Sigmoid colon (tissue), 7 donors: ENCODE results near the gene SHC3. TPM values are rescaled to one million over a fixed set of nuclear protein-coding genes. Genes with fewer than 3 reads are reported as not detected.
A peak's percentile ranks its signal among the peaks of the same experiment; 100 is the strongest.

ENCODE experiments used
- DNase-seq: peaks from one replicate; pipeline ENCODE4 v3.0.0-alpha.2; 2019
- H3K27ac ChIP-seq, 4 donors: fragments of 200-600 bp; sonication (generic); one replicate each; pipeline ENCODE4 v1.5.1; 2016 to 2019; ENCODE audit warnings: mild to moderate bottlenecking in 1 of 4
- H3K27me3 ChIP-seq, 3 donors: fragments of 200-600 bp; sonication (generic); one replicate each; pipeline ENCODE4 v1.5.1; 2019; ENCODE audit warnings: mild to moderate bottlenecking in 1 of 3
- H3K36me3 ChIP-seq, 4 donors: fragments of 200-600 bp; sonication (generic); one replicate each; pipeline ENCODE4 v1.5.1; 2016 to 2019
- H3K4me1 ChIP-seq, 4 donors: fragments of 200-600 bp; sonication (generic); one replicate each; pipeline ENCODE4 v1.5.1; 2017 to 2019
- H3K4me3 ChIP-seq, 4 donors: fragments of 200-600 bp; sonication (generic); one replicate each; pipeline ENCODE4 v1.5.1; 2017 to 2019; ENCODE audit warnings: mild to moderate bottlenecking in 2 of 4, moderate library complexity in 1 of 4
- H3K9me3 ChIP-seq, 4 donors: fragments of 200-600 bp in 3 of 4; sonication (generic) in 3 of 4; one replicate each; pipeline versions ENCODE4 v1.5.1 to v1.6.1; 2013 to 2019
- CTCF ChIP-seq, 4 experiments: fragments of 450-650 bp in 3 of 4; fragments of 200-600 bp in 1 of 4; IDR thresholded peaks; one replicate each; pipeline ENCODE4 v1.5.1; 2016 to 2019; ENCODE audit warnings: antibody characterized with exemption in 4 of 4, mild to moderate bottlenecking in 3 of 4, moderate library complexity in 2 of 4
- EP300 ChIP-seq, 4 donors: sonication (generic); formaldehyde crosslinking; IDR thresholded peaks; one replicate each; pipeline ENCODE4 v1.6.1; 2017; ENCODE audit warnings: antibody characterized with exemption in 4 of 4
- POLR2A ChIP-seq, 2 donors: fragments of 450-650 bp; IDR thresholded peaks; one replicate each; pipeline ENCODE4 v1.6.1; 2016; ENCODE audit warnings: antibody characterized with exemption in 2 of 2, mild to moderate bottlenecking in 2 of 2, moderate library complexity in 2 of 2
- POLR2AphosphoS5 ChIP-seq, 4 donors: sonication (generic); formaldehyde crosslinking; IDR thresholded peaks; one replicate each; pipeline ENCODE4 v1.6.1; 2017; ENCODE audit warnings: antibody characterized with exemption in 4 of 4
- whole genome bisulfite sequencing, 2 donors: extraction: QIAGEN DNeasy Blood & Tissue Kit; methylation state at CpG; one replicate each; pipeline ENCODE4 v1.1.7; 2013; 5-methylcytosine and 5-hydroxymethylcytosine counted together
- intact Hi-C: fragments of 100-400 bp; cut with DNase I; formaldehyde crosslinking; loops from one replicate; pipeline ENCODE4 v1.15.1; 2023
- polyA plus RNA-seq, 3 donors: library from polyadenylated mRNA; stranded (reverse); fragments of 200-250 nt; gene quantifications; one replicate each; pipeline ENCODE4 v1.2.3, GENCODE V29; 2013
- total RNA-seq, 4 donors: library from RNA; depleted of rRNA; stranded (reverse); fragments of >200 nt; gene quantifications; one replicate each; pipeline ENCODE4 v1.1.0, GENCODE V29; 2016
- donor health status: healthy with polysubstance abuse.
- donor health status: Bipolar disorder and iron deficiency.
- donor health status: healthy.

SHC3 gene
- total and polyA plus RNA-seq, 7 donors: 0.32 to 14.7 (median 2.1) TPM; not detected in 1

GRCh38 chr9:88975966-88976889 is 202.4 kb downstream of the SHC3 start:
- H3K4me1 ChIP-seq: peaks cover 0 to 21% (median 11%) of the 10 kb centered on the region in 4 donors
- H3K36me3 ChIP-seq: no peaks in the 10 kb centered on the region
- H3K9me3 ChIP-seq: no peaks in the 10 kb centered on the region
- no peak overlapping the region for H3K4me3 ChIP-seq
- peak overlapping the region in 1 of 4 donors; percentile 46 for H3K27ac ChIP-seq
- intact Hi-C loops: no loop called here
- no peak for TF ChIP-seq CTCF (IDR thresholded peaks at IDR 0.05)
- no peak for TF ChIP-seq POLR2A (IDR thresholded peaks at IDR 0.05)
- TF ChIP-seq POLR2AphosphoS5 (IDR thresholded peaks at IDR 0.05): no peak
- no peak for TF ChIP-seq EP300 (IDR thresholded peaks at IDR 0.05)
- DNase-seq: no peak
- 74 to 78% methylated on average over 8 of the region's 8 CpGs for WGBS, 2 donors
- no peaks in the 10 kb centered on the region for H3K27me3 ChIP-seq

- Histone ChIP-seq H3K36me3 (no peaks in the 10 kb centered on the region), H3K9me3 (no peaks in the 10 kb centered on the region), H3K27ac (no peak overlapping the region), H3K4me1 (peaks cover 0 to 12% (median 8%) of the 10 kb centered on the region in 4 donors), H3K27me3 (no peaks in the 10 kb centered on the region), H3K4me3 (no peak overlapping the region)
- intact Hi-C loops: no loop called here
- DNase-seq: no peak
- TF ChIP-seq POLR2AphosphoS5 (IDR thresholded peaks at IDR 0.05): no peak
- no peak for TF ChIP-seq POLR2A (IDR thresholded peaks at IDR 0.05)
- no peak for TF ChIP-seq EP300 (IDR thresholded peaks at IDR 0.05)
- TF ChIP-seq CTCF (IDR thresholded peaks at IDR 0.05): no peak
- 79 to 81% methylated on average over 7 of the region's 7 CpGs for WGBS, 2 donors
These were observed 204.0 kb downstream of the SHC3 start for GRCh38 chr9:88974641-88975040.

- H3K27me3 ChIP-seq: no peaks in the 10 kb centered on the region
- H3K36me3 ChIP-seq: no peaks in the 10 kb centered on the region
- DNase-seq: no peak
- H3K4me1 ChIP-seq: peaks cover 0 to 10% (median 7%) of the 10 kb centered on the region in 4 donors
- no peak overlapping the region for H3K4me3 ChIP-seq
- no peaks in the 10 kb centered on the region for H3K9me3 ChIP-seq
- WGBS, 2 donors: 92% methylated on average over 12 of the region's 12 CpGs
- TF ChIP-seq CTCF (IDR thresholded peaks at IDR 0.05) (no peak), POLR2A (IDR thresholded peaks at IDR 0.05) (no peak), POLR2AphosphoS5 (IDR thresholded peaks at IDR 0.05) (no peak), EP300 (IDR thresholded peaks at IDR 0.05) (no peak)
- intact Hi-C loops: no loop called here
- no peak overlapping the region for H3K27ac ChIP-seq
These were observed 205.2 kb downstream of the SHC3 start for GRCh38 chr9:88973281-88974045.

- TF ChIP-seq CTCF (IDR thresholded peaks at IDR 0.05) (no peak), EP300 (IDR thresholded peaks at IDR 0.05) (no peak), POLR2A (IDR thresholded peaks at IDR 0.05) (no peak), POLR2AphosphoS5 (IDR thresholded peaks at IDR 0.05) (no peak)
- no peak for DNase-seq
- Histone ChIP-seq H3K4me1 (no peaks in the 10 kb centered on the region), H3K27me3 (no peaks in the 10 kb centered on the region), H3K27ac (no peak overlapping the region), H3K4me3 (no peak overlapping the region), H3K36me3 (no peaks in the 10 kb centered on the region), H3K9me3 (no peaks in the 10 kb centered on the region)
- intact Hi-C loops: no loop called here
- WGBS, 2 donors: 79 to 88% methylated on average over 4 of the region's 4 CpGs
These were observed 206.2 kb downstream of the SHC3 start for GRCh38 chr9:88972401-88972800.
